Vagina (tissue), 2 donors: Measurements from ENCODE around the gene MIOX.

Experiments used
- POLR2A ChIP-seq, 2 donors: fragments of 450-650 bp; IDR thresholded peaks; one replicate each; pipeline ENCODE4 v1.6.1; 2017; ENCODE audit warnings: antibody characterized with exemption in 2 of 2, mild to moderate bottlenecking in 2 of 2, moderate library complexity in 2 of 2
- TF ChIP-seq, protein P1 (sequence below), 3 experiments: fragments of 450-650 bp in 2 of 3; fragments of 200-600 bp in 1 of 3; sonication (generic) in 1 of 3; IDR thresholded peaks; one replicate each; pipeline ENCODE4 v1.5.1; 2017 to 2019; ENCODE audit warnings: antibody characterized with exemption in 3 of 3, mild to moderate bottlenecking in 2 of 3, moderate library complexity in 2 of 3

DNA sequence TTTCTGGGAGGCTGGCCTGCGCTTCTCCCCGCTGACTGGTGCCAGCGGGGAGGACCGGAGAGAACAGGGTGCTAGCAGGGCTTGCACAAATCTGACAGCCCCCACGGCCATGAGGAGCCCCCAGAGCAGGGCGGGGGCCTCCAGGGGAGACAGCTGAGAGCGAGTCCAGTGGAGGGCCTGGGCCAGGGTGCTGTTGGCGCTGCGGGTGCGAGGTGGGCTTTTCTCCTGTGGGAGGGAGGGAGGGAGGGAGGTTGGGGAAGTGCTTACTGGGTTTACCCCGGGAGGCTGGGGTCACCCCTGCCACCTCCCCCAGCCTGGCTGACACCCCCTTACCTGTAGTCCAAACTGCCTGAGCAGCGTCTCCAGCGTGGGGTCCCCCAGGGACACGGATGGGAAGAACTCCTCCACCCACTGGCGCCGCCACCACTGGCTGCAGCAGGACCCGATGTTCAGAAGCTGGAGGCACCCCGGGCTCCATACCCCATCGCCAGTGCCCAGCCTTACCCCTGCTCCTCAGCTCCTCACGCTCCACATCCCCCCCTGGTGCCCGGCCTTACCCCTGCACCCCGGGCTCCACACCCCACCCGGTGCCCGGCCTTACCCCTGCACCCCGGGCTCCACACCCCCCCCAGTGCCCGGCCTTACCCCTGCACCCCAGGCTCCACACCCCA is 17.0 kb downstream of the MIOX start:
- TF ChIP-seq, protein P1, sequence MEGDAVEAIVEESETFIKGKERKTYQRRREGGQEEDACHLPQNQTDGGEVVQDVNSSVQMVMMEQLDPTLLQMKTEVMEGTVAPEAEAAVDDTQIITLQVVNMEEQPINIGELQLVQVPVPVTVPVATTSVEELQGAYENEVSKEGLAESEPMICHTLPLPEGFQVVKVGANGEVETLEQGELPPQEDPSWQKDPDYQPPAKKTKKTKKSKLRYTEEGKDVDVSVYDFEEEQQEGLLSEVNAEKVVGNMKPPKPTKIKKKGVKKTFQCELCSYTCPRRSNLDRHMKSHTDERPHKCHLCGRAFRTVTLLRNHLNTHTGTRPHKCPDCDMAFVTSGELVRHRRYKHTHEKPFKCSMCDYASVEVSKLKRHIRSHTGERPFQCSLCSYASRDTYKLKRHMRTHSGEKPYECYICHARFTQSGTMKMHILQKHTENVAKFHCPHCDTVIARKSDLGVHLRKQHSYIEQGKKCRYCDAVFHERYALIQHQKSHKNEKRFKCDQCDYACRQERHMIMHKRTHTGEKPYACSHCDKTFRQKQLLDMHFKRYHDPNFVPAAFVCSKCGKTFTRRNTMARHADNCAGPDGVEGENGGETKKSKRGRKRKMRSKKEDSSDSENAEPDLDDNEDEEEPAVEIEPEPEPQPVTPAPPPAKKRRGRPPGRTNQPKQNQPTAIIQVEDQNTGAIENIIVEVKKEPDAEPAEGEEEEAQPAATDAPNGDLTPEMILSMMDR (IDR thresholded peaks at IDR 0.05) = no peak
- TF ChIP-seq POLR2A (IDR thresholded peaks at IDR 0.05) = no peak
